Ascending aorta (tissue), 2 donors: ENCODE measurements around the gene LRCH4. TPM values are rescaled to one million over a fixed set of nuclear protein-coding genes. Genes with fewer than 3 reads are reported as not detected.
A peak's percentile ranks its signal among the peaks of the same experiment; 100 is the strongest.

Experiments used
- DNase-seq, 2 donors: peaks; one replicate each; pipeline ENCODE4 v3.0.0-alpha.2; 2019; ENCODE audit warnings: low spot score in 2 of 2
- H3K27ac ChIP-seq, 2 donors: fragments of 200-600 bp; sonication (generic); one replicate each; pipeline ENCODE4 v1.5.1; 2016 to 2017; ENCODE audit warnings: mild to moderate bottlenecking in 1 of 2
- H3K27me3 ChIP-seq: fragments of 200-600 bp; sonication (generic); one replicate; pipeline ENCODE4 v1.5.1; 2017
- H3K36me3 ChIP-seq, 2 donors: fragments of 200-600 bp; sonication (generic); one replicate each; pipeline ENCODE4 v1.5.1; 2016
- H3K4me1 ChIP-seq, 2 donors: fragments of 200-600 bp; sonication (generic); one replicate each; pipeline ENCODE4 v1.5.1; 2016 to 2017; ENCODE audit warnings: mild to moderate bottlenecking in 1 of 2
- H3K4me3 ChIP-seq, 2 donors: fragments of 200-600 bp; sonication (generic); one replicate each; pipeline ENCODE4 v1.5.1; 2016 to 2017; ENCODE audit warnings: mild to moderate bottlenecking in 1 of 2
- H3K9me3 ChIP-seq, 2 donors: fragments of 200-600 bp; sonication (generic); one replicate each; pipeline ENCODE4 v1.5.1; 2016
- CTCF ChIP-seq, 3 experiments: fragments of 200-600 bp in 2 of 3; fragments of 450-650 bp in 1 of 3; sonication (generic) in 2 of 3; IDR thresholded peaks; one replicate each; pipeline ENCODE4 v1.5.1; 2016 to 2019; ENCODE audit warnings: antibody characterized with exemption in 3 of 3, mild to moderate bottlenecking in 1 of 3, moderate library complexity in 1 of 3
- intact Hi-C: fragments of 100-400 bp; cut with DNase I; formaldehyde crosslinking; loops from one replicate; pipeline ENCODE4 v1.15.1; 2023
- total RNA-seq: library from RNA; depleted of rRNA; stranded (reverse); fragments of >200 nt; gene quantifications from one replicate; pipeline ENCODE4 v1.1.0, GENCODE V29; 2016

LRCH4 gene
- total RNA-seq, 1 donor from 2014 or later: 113 TPM

- no peaks in the 10 kb centered on the region for H3K27me3 ChIP-seq
- no peak for TF ChIP-seq CTCF (IDR thresholded peaks at IDR 0.05)
- H3K9me3 ChIP-seq: no peaks in the 10 kb centered on the region
- H3K4me3 ChIP-seq: no peak overlapping the region
- DNase-seq: no peak
- no peak overlapping the region for H3K27ac ChIP-seq
- intact Hi-C loops: no loop called here
- H3K4me1 ChIP-seq: no peaks in the 10 kb centered on the region
- peaks cover 0 to 5% of the 10 kb centered on the region in 2 donors for H3K36me3 ChIP-seq
Observed at GRCh38 chr7:100620804-100621203, 34.9 kb upstream of the LRCH4 start.

- Histone ChIP-seq H3K4me1 (no peaks in the 10 kb centered on the region), H3K9me3 (no peaks in the 10 kb centered on the region), H3K27me3 (no peaks in the 10 kb centered on the region), H3K4me3 (no peak overlapping the region), H3K27ac (no peak overlapping the region), H3K36me3 (peaks cover 0 to 5% of the 10 kb centered on the region in 2 donors)
- no peak for TF ChIP-seq CTCF (IDR thresholded peaks at IDR 0.05)
- DNase-seq: no peak
- intact Hi-C loops: no loop called here
Observed at GRCh38 chr7:100620239-100620638, 34.3 kb upstream of the LRCH4 start.

- Histone ChIP-seq H3K4me1 (peaks cover 3 to 11% of the 10 kb centered on the region in 2 donors), H3K27ac (no peak overlapping the region), H3K36me3 (peaks cover 0 to 5% of the 10 kb centered on the region in 2 donors), H3K9me3 (no peaks in the 10 kb centered on the region), H3K27me3 (no peaks in the 10 kb centered on the region), H3K4me3 (no peak overlapping the region)
- intact Hi-C loops: loop anchor here (5.0 kb wide), 3 partner anchors 78 to 177 kb away; partner anchors contain the start of genes GIGYF1 and PPP1R35
- DNase-seq: no peak
- TF ChIP-seq CTCF (IDR thresholded peaks at IDR 0.05): no peak
Observed at GRCh38 chr7:100614308-100614861, 28.5 kb upstream of the LRCH4 start.

- Histone ChIP-seq H3K9me3 (no peaks in the 10 kb centered on the region), H3K36me3 (peaks cover 0 to 5% of the 10 kb centered on the region in 2 donors), H3K4me1 (peaks cover 3 to 11% of the 10 kb centered on the region in 2 donors), H3K27me3 (no peaks in the 10 kb centered on the region), H3K27ac (no peak overlapping the region), H3K4me3 (peak overlapping the region; percentile 84 to 93)
- intact Hi-C loops: loop anchor here (2.0 to 5.0 kb wide), 4 partner anchors 75 to 176 kb away; partner anchors contain the start of genes AGFG2, GIGYF1 and PPP1R35
- no peak for DNase-seq
- no peak for TF ChIP-seq CTCF (IDR thresholded peaks at IDR 0.05)
Observed at GRCh38 chr7:100613412-100614175, 27.7 kb upstream of the LRCH4 start.

- Histone ChIP-seq H3K36me3 (peaks cover 0 to under 1% of the 10 kb centered on the region in 2 donors), H3K27me3 (no peaks in the 10 kb centered on the region), H3K4me1 (peaks cover 3 to 11% of the 10 kb centered on the region in 2 donors), H3K9me3 (no peaks in the 10 kb centered on the region), H3K27ac (peak overlapping the region; percentile 38 to 86), H3K4me3 (peak overlapping the region; percentile 84 to 93)
- TF ChIP-seq CTCF (IDR thresholded peaks at IDR 0.05): no peak
- intact Hi-C loops: loop anchor here (1.0 to 5.0 kb wide), 7 partner anchors 9 to 176 kb away; partner anchors contain the start of genes AGFG2, FBXO24, GIGYF1 and GNB2
- no peak for DNase-seq
Observed at GRCh38 chr7:100612730-100613390, 26.9 kb upstream of the LRCH4 start.
